ENCODE measurements around the gene UPB1. TPM values are rescaled to one million over a fixed set of nuclear protein-coding genes. Genes with fewer than 3 reads are reported as not detected.

Gene UPB1
- total RNA-seq (2022; extraction: Qiagen RNA extraction), result not detected in 5 replicates

DNA sequence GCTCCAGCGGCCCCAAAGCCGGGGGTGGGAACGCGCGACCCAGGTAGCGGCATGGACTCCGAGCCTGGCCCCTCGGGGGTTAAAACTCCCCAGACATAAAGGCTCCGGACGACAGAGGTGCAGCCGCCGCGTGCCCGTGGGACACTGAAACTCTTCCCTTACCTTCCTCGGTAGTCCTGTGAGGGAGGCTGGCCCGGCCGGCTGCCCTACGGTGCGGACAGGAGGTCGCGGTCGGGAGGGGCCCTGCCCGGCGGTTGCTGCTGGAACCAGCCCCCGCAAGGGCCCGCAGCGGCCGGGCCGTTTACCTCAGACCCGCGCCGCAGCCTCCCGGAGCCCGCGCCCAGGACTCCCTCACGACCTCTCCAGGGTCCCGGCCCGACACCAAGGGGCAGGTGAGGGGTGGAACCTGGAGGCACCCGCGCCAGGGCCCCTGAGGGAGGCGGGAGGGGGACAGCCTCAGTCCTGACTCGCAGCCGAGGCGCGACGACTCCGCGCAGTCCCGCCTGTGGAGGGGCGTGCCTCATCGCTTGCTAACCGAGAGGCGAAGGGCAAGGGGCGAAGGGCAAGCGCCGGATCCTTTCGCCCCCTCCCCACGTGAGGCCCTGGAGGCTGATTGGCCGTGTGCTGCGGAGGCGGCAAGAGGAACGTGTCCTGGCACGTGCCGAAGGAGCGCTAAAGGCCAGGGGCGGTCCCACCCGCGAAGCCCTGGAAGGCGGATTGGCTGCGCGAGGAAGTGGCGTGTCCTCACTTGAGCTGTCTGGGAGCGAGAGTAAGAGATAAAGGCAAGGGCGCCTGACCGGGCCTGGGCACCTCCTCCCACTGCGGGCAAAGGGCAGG, at the start of gene UPB1:
Gene UPB1 (plus strand): TSS at position 805 of the 837 bp plus-strand sequence. CDS start 72 bp downstream, outside the sequence.

DNA sequence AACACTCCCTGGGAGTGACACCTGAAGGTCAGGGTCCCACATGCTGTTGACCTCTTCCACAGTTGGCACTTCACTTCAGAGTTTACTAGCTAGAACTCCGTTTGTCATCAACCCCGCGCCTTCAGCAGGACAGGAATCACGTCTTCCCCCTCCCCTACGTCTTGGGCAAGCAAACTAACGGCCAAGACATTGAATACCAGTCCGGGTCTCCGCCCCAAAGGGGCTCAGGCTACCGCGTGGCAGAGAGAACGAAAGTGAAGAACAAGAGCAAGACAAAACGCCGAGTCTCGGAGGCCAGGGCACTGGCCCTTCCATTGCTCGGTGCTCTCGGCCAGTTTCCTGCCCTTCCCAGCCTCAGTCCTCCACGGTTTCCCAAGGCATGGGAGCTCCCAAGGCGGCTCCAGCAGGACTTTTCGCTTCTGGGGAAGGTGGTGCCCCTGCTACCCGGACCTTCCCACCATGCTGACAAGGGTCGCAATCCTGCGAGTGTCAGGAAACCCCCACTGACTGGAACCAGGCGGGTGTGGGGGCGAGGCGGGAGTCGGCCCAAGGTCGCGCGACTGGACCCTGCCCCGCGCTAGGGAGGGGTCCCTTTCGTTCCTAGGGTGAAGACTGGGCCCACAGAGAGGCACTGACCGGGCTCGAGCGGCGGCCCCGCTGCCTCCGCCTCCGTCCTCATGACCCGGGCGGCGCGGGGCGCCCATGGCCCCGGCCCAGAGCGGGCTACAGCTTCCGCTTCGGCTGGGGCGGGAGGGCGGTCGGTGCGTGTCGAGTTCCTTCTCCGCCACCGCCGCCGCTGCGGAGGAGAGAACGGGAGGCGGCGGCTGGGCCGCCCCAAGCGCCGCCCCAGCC, 59.4 kb downstream of the UPB1 start, which contains the start of gene GUCD1:
Gene GUCD1 (minus strand): TSS at position 826 of the 852 bp plus-strand sequence. CDS start 147 bp downstream, at position 679.

GRCh38 chr22:24555165-24556039, 60.3 kb downstream of the UPB1 start, which contains the start of gene SNRPD3:
Gene SNRPD3, plus strand, starts transcription at chr22:24555999. Its CDS starts 1,676 bp downstream, at chr22:24557675.

Other genes starting within 250 kb of the UPB1 start
- gene SPECC1L, start 224.5 kb upstream of the UPB1 start, total RNA-seq (2022; extraction: Qiagen RNA extraction), result 13.6 to 17.5 TPM (median 16.3 TPM) in 5 replicates
- 0.54 to 1.2 TPM (median 0.80 TPM) in 5 replicates for gene ADORA2A, start 67.7 kb upstream of the UPB1 start, total RNA-seq (2022; extraction: Qiagen RNA extraction)
- 47.8 to 63.4 TPM (median 53.0 TPM) in 5 replicates for gene GUCD1, start 59.8 kb downstream of the UPB1 start, total RNA-seq (2022; extraction: Qiagen RNA extraction)
- 133 to 266 TPM (median 142 TPM) in 5 replicates for gene SNRPD3, start 60.7 kb downstream of the UPB1 start, total RNA-seq (2022; extraction: Qiagen RNA extraction)
- 5.5 to 9.0 TPM (median 8.1 TPM) in 5 replicates for gene LRRC75B, start 97.7 kb downstream of the UPB1 start, total RNA-seq (2022; extraction: Qiagen RNA extraction)
- gene GGT1, start 107.9 kb downstream of the UPB1 start, total RNA-seq (2022; extraction: Qiagen RNA extraction), result 84.8 to 113 TPM (median 104 TPM) in 5 replicates